ENCODE measurements around the gene SLC30A10. TPM values are rescaled to one million over a fixed set of nuclear protein-coding genes. Genes with fewer than 3 reads are reported as not detected.

Gene SLC30A10
- total and polyA plus RNA-seq, 2 of the 13 experiments (the other 11 are each of a cell fraction or from before 2014, with no cell fraction given), result 20.9 to 30.2 TPM

DNA sequence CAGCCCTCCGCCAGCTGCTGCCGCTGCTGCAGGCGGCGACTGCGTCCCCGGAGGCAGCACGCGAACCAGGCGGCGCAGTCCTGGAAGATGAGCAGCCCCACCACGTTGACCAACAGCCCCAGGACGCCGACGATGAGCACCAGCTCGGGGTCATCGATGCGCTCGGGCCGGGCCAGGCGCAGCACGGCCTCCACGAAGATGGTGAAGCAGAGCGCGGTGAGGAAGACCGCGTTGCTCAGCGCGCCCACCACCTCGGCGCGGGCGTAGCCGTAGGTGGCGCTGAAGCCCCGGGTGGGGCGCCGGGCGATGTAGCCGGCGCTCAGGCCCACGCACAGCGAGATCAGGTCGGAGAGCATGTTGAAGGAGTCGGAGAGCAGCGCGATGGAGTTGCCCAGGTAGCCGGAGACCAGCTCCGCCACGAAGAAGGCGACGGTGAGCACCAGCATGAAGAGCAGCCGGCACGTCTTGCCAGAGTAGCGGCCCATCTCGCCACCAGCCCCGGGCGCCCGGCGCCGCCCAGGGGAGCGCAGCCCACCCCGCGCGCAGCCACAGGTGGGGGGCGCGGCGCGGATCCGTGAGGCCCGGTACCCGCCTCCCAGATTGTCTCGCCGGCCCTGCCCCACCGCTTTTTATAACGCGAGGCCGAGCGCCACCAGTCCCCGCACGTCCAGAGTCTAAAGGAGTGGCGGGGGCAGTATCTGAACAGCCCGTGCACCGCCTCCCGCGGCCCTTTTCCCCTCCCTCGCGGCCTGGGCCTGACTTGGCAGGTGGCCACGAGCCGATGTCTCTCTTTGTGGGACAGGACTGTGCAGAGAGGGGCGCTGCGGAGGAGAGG, at the start of gene SLC30A10 (continued):
- TF ChIP-seq, protein P1, sequence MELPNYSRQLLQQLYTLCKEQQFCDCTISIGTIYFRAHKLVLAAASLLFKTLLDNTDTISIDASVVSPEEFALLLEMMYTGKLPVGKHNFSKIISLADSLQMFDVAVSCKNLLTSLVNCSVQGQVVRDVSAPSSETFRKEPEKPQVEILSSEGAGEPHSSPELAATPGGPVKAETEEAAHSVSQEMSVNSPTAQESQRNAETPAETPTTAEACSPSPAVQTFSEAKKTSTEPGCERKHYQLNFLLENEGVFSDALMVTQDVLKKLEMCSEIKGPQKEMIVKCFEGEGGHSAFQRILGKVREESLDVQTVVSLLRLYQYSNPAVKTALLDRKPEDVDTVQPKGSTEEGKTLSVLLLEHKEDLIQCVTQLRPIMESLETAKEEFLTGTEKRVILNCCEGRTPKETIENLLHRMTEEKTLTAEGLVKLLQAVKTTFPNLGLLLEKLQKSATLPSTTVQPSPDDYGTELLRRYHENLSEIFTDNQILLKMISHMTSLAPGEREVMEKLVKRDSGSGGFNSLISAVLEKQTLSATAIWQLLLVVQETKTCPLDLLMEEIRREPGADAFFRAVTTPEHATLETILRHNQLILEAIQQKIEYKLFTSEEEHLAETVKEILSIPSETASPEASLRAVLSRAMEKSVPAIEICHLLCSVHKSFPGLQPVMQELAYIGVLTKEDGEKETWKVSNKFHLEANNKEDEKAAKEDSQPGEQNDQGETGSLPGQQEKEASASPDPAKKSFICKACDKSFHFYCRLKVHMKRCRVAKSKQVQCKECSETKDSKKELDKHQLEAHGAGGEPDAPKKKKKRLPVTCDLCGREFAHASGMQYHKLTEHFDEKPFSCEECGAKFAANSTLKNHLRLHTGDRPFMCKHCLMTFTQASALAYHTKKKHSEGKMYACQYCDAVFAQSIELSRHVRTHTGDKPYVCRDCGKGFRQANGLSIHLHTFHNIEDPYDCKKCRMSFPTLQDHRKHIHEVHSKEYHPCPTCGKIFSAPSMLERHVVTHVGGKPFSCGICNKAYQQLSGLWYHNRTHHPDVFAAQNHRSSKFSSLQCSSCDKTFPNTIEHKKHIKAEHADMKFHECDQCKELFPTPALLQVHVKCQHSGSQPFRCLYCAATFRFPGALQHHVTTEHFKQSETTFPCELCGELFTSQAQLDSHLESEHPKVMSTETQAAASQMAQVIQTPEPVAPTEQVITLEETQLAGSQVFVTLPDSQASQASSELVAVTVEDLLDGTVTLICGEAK (IDR thresholded peaks at IDR 0.05), result no peak
- TF ChIP-seq, protein P1 (CRISPR knock-in tag; IDR thresholded peaks at IDR 0.05), result peak; percentile 52; the same call in 1 of the 2 replicates
- no peak for TF ChIP-seq MIER3 (CRISPR knock-in tag; IDR thresholded peaks at IDR 0.05; ENCODE audit: borderline replicate concordance)
- no peak for TF ChIP-seq PLSCR1 (CRISPR knock-in tag; IDR thresholded peaks at IDR 0.05; ENCODE audit: borderline replicate concordance)
- TF ChIP-seq, protein P2, sequence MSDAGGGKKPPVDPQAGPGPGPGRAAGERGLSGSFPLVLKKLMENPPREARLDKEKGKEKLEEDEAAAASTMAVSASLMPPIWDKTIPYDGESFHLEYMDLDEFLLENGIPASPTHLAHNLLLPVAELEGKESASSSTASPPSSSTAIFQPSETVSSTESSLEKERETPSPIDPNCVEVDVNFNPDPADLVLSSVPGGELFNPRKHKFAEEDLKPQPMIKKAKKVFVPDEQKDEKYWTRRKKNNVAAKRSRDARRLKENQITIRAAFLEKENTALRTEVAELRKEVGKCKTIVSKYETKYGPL (CRISPR knock-in tag; IDR thresholded peaks at IDR 0.05), result no peak
- TF ChIP-seq, protein P3, sequence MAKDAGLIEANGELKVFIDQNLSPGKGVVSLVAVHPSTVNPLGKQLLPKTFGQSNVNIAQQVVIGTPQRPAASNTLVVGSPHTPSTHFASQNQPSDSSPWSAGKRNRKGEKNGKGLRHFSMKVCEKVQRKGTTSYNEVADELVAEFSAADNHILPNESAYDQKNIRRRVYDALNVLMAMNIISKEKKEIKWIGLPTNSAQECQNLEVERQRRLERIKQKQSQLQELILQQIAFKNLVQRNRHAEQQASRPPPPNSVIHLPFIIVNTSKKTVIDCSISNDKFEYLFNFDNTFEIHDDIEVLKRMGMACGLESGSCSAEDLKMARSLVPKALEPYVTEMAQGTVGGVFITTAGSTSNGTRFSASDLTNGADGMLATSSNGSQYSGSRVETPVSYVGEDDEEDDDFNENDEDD (CRISPR knock-in tag; IDR thresholded peaks at IDR 0.05; ENCODE audit: borderline replicate concordance), result peak; percentile 8; the same call in 1 of the 2 replicates
- 0 out of 2 replicates have a peak, but pooled peaks have one; percentile 64 for TF ChIP-seq JUND (CRISPR knock-in tag; IDR thresholded peaks at IDR 0.05)
